SK-N-SH (cell line): Measurements from ENCODE around the gene IFNL4. TPM values are rescaled to one million over a fixed set of nuclear protein-coding genes. Genes with fewer than 3 reads are reported as not detected.

Source experiments
- CTCF ChIA-PET: fragments of 300-600, 350-600 bp; formaldehyde crosslinking; extraction: SDS; loops from one replicate; lab custom pipeline; 2021; lab: Yijun Ruan, JAX
- POLR2A ChIA-PET: fragments of 350-600 bp; sonication (Branson Sonifier 250); formaldehyde crosslinking; extraction: SDS; loops from one replicate; lab custom pipeline; 2020; ENCODE audit warnings: antibody characterized with exemption, inconsistent platforms; lab: Yijun Ruan, JAX
- DNase-seq: peaks from one replicate; pipeline ENCODE4 v3.0.0; 2012
- H2AFZ ChIP-seq: fragments of 200-600 bp; sonication (generic); 2 replicates; pipeline ENCODE4 v1.8.1; 2016; ENCODE audit warnings: antibody characterized with exemption, mild to moderate bottlenecking, low read depth
- H3F3A ChIP-seq: fragments of 200-600 bp; sonication (generic); replicated peaks from 2 replicates; pipeline ENCODE3; 2016; ENCODE audit warnings: antibody characterized with exemption, mild to moderate bottlenecking; ENCODE audit not compliant: insufficient read depth
- H3K27ac ChIP-seq, 2 experiments: fragments of 200-500 bp in 1 of 2; fragments of 200-600 bp in 1 of 2; sonication (Bioruptor generic) in 1 of 2; sonication (generic), shearing (Covaris generic) in 1 of 2; 2 replicates each; pipeline versions ENCODE4 v1.5.1 to v1.6.1; 2014 to 2016; ENCODE audit warnings: low read depth in 2 of 2, inconsistent platforms in 1 of 2, low read length in 1 of 2, mild to moderate bottlenecking in 1 of 2, mixed read lengths in 1 of 2
- H3K27me3 ChIP-seq: fragments of 200-600 bp; sonication (generic), shearing (Covaris generic); 2 replicates; pipeline ENCODE4 v1.6.1; 2016; ENCODE audit warnings: mixed run types; ENCODE audit not compliant: insufficient read depth
- H3K36me3 ChIP-seq, 2 experiments: fragments of 200-500 bp in 1 of 2; fragments of 200-600 bp in 1 of 2; sonication (Bioruptor generic) in 1 of 2; sonication (generic) in 1 of 2; replicated peaks in 1 of 2; 2 replicates each; pipeline versions ENCODE3 to v1.5.1; 2014 to 2016; ENCODE audit warnings: low read length in 1 of 2, mild to moderate bottlenecking in 1 of 2; ENCODE audit not compliant: insufficient read depth in 2 of 2, control insufficient read depth in 1 of 2
- H3K4me1 ChIP-seq, 2 experiments: fragments of 200-500 bp in 1 of 2; fragments of 200-600 bp in 1 of 2; sonication (Bioruptor generic) in 1 of 2; sonication (generic), shearing (Covaris generic) in 1 of 2; 2 replicates each; pipeline versions ENCODE4 v1.5.1 to v1.6.1; 2014 to 2016; ENCODE audit warnings: low read depth in 1 of 2, low read length in 1 of 2, mixed run types in 1 of 2; ENCODE audit not compliant: insufficient read depth in 2 of 2, control insufficient read depth in 1 of 2
- H3K4me2 ChIP-seq: fragments of 200-600 bp; sonication (generic), shearing (Covaris generic); 2 replicates; pipeline ENCODE4 v1.6.1; 2017; ENCODE audit warnings: mixed run types
- H3K4me3 ChIP-seq, 2 experiments: fragments of 200-500 bp in 1 of 2; fragments of 200-600 bp in 1 of 2; sonication (Bioruptor generic) in 1 of 2; sonication (generic), shearing (Covaris generic) in 1 of 2; 2 replicates each; pipeline versions ENCODE4 v1.5.1 to v1.8.1; 2014 to 2016; ENCODE audit warnings: low read depth in 2 of 2, inconsistent platforms in 1 of 2, low read length in 1 of 2, mild to moderate bottlenecking in 1 of 2, mixed read lengths in 1 of 2, moderate library complexity in 1 of 2
- H3K79me2 ChIP-seq: fragments of 200-600 bp; sonication (generic); 2 replicates; pipeline ENCODE4 v1.8.1; 2017; ENCODE audit warnings: mild to moderate bottlenecking; ENCODE audit not compliant: insufficient read depth
- H3K9ac ChIP-seq: fragments of 200-600 bp; sonication (generic); 2 replicates; pipeline ENCODE4 v1.6.1; 2017; ENCODE audit warnings: mixed run types
- H3K9me2 ChIP-seq: fragments of 200-600 bp; sonication (generic); 2 replicates; pipeline ENCODE4 v1.6.1; 2017; ENCODE audit warnings: mixed run types
- H3K9me3 ChIP-seq: fragments of 200-600 bp; sonication (generic); 2 replicates; pipeline ENCODE4 v1.6.1; 2017; ENCODE audit warnings: mixed run types, mild to moderate bottlenecking, moderate library complexity
- H4K20me1 ChIP-seq: fragments of 200-600 bp; sonication (generic); 2 replicates; pipeline ENCODE4 v1.6.1; 2017; ENCODE audit warnings: mild to moderate bottlenecking, mixed run types; ENCODE audit not compliant: insufficient read depth
- EP300 ChIP-seq, 2 experiments: IDR thresholded peaks; 2 replicates each; pipeline versions ENCODE4 v1.4.0 to v1.6.1; 2012; ENCODE audit warnings: borderline replicate concordance in 1 of 2, low read depth in 1 of 2, low read length in 1 of 2
- MEF2A ChIP-seq: IDR thresholded peaks from 2 replicates; pipeline ENCODE4 v1.4.0; 2012; ENCODE audit warnings: low read depth, borderline replicate concordance
- NRF1 ChIP-seq: IDR thresholded peaks from 2 replicates; pipeline ENCODE4 v1.6.1; 2012; ENCODE audit warnings: low read depth, mild to moderate bottlenecking, low read length
- PBX3 ChIP-seq: IDR thresholded peaks from 2 replicates; pipeline ENCODE4; 2012
- RFX5 ChIP-seq: IDR thresholded peaks from 2 replicates; pipeline ENCODE4 v1.6.1; 2012; ENCODE audit warnings: mild to moderate bottlenecking, improper control_type of control experiment, low read length
- USF1 ChIP-seq: IDR thresholded peaks from 2 replicates; pipeline ENCODE4 v1.4.0; 2012; ENCODE audit warnings: low read depth, borderline replicate concordance
- USF2 ChIP-seq: fragments of 150-350 bp; IDR thresholded peaks from 2 replicates; pipeline ENCODE4 v1.6.1; 2017; ENCODE audit warnings: antibody characterized with exemption, low read length, low read depth, borderline replicate concordance
- WGBS: methylation state at CpG from one replicate; pipeline ENCODE4 v1.1.6; 2017; ENCODE audit warnings: low lambda C conversion rate; 5-methylcytosine and 5-hydroxymethylcytosine counted together
- polyA plus RNA-seq, 3 experiments: library from polyadenylated mRNA; depleted of rRNA; stranded (reverse); fragments of >200 nt; gene quantifications; 2 replicates each; pipeline ENCODE4 v1.2.3, GENCODE V29; 2012

IFNL4 gene
- polyA plus RNA-seq, 1 of the 3 experiments (the other 2 are of a cell fraction) = not detected

- Histone ChIP-seq H3K9me3 (no peaks in the 10 kb centered on the region), H3K4me2 (no peak overlapping the region), H3K4me3 (no peak overlapping the region), H3K9ac (no peak overlapping the region), H3K27ac (no peak overlapping the region), H3K27me3 (no peaks in the 10 kb centered on the region; the same call in 1 of the 2 replicates), H4K20me1 (no peaks in the 10 kb centered on the region), H3K4me1 (no peaks in the 10 kb centered on the region), H2AFZ (no peak overlapping the region), H3K9me2 (no peaks in the 10 kb centered on the region), H3K79me2 (no peaks in the 10 kb centered on the region), H3K36me3 (no peaks in the 10 kb centered on the region), H3F3A (no peaks in the 10 kb centered on the region)
- TF ChIP-seq PBX3 (no peak), MEF2A (no peak), NRF1 (no peak)
- DNase-seq = no peak
- POLR2A ChIA-PET = no interaction called here
- WGBS = 86% methylated on average over 7 of the region's 7 CpGs
- CTCF ChIA-PET = no interaction called here
Observed at GRCh38 chr19:39240421-39240820, 8.2 kb downstream of the IFNL4 start.

GRCh38 chr19:39238944-39239343 is 9.7 kb downstream of the IFNL4 start:
- Histone ChIP-seq H3K4me2 (no peak overlapping the region), H3K36me3 (no peaks in the 10 kb centered on the region), H3K27ac (no peak overlapping the region), H3K4me3 (no peak overlapping the region), H4K20me1 (no peaks in the 10 kb centered on the region), H3K9ac (no peak overlapping the region), H3K4me1 (no peaks in the 10 kb centered on the region), H3F3A (no peaks in the 10 kb centered on the region), H3K9me3 (no peaks in the 10 kb centered on the region), H2AFZ (no peak overlapping the region), H3K9me2 (no peaks in the 10 kb centered on the region), H3K27me3 (no peaks in the 10 kb centered on the region; the same call in 1 of the 2 replicates), H3K79me2 (no peaks in the 10 kb centered on the region)
- no peak for DNase-seq
- TF ChIP-seq EP300 (IDR thresholded peaks at IDR 0.05; ENCODE audit: borderline replicate concordance in 1 of 2, low read depth in 1 of 2, low read length in 1 of 2) (no peak), RFX5 (no peak), PBX3 (no peak), MEF2A (no peak), USF1 (no peak), USF2 (no peak)
- POLR2A ChIA-PET = no interaction called here
- CTCF ChIA-PET = interaction anchor here (1.0 kb wide), 1 partner anchor 53 kb away, joined by 3 read pairs; no protein-coding TSS in a partner anchor
- 81% methylated on average over 6 of the region's 6 CpGs for WGBS
